Fibroblast of villous mesenchyme (primary cell): ENCODE data around the gene GDI2. TPM values are rescaled to one million over a fixed set of nuclear protein-coding genes. Genes with fewer than 3 reads are reported as not detected.

Experiments used
- DNase-seq: peaks from one replicate; pipeline ENCODE4 v3.0.0-alpha.2; 2010; ENCODE audit warnings: low read depth
- H3K4me3 ChIP-seq: 2 replicates; pipeline ENCODE4 v1.5.1; 2011; ENCODE audit warnings: low read depth, mild to moderate bottlenecking, low read length
- total RNA-seq: library from RNA; depleted of rRNA; stranded (reverse); fragments of >200 nt; gene quantifications from 2 replicates; pipeline ENCODE4 v1.2.3, GENCODE V29; 2012
- TF ChIP-seq, protein P1 (sequence below): IDR thresholded peaks from 2 replicates; pipeline ENCODE4 v1.5.1; 2012; ENCODE audit warnings: low read depth, mild to moderate bottlenecking, low read length; ENCODE audit not compliant: insufficient read depth

Gene GDI2
- total RNA-seq, 1 donor = 615 TPM

DNA sequence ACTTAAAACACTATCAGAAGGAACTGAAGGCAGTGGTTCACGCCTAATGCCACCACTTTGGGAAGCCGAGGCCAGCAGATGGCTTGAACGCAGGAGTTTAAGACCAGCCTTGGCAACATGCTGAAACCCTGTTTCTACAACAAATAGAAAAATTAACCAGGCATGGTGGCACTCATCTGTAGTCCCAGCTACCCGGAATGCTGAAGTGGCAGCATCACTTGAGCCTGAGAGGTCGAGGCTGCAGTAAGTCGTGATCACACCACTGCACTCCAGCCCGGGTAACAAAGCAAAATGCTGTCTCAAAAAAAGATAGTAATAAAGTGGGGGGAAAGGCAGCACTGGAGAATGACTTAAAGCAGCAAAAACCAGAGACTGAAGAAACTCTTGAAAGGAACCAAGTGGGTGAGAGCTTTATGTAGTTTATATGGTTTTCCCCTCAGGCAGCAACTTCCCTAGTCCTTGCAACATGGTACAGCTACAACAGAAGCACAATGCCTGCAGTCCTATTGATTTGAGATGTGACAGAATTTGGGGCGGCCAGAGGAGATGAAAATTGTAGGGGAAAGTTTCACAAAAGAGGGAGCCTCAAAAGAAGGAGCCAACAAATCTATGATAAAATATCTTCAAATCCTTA lies 38.1 kb downstream of the GDI2 start:
- H3K4me3 ChIP-seq = no peak overlapping the region
- no peak for DNase-seq
- TF ChIP-seq, protein P1, sequence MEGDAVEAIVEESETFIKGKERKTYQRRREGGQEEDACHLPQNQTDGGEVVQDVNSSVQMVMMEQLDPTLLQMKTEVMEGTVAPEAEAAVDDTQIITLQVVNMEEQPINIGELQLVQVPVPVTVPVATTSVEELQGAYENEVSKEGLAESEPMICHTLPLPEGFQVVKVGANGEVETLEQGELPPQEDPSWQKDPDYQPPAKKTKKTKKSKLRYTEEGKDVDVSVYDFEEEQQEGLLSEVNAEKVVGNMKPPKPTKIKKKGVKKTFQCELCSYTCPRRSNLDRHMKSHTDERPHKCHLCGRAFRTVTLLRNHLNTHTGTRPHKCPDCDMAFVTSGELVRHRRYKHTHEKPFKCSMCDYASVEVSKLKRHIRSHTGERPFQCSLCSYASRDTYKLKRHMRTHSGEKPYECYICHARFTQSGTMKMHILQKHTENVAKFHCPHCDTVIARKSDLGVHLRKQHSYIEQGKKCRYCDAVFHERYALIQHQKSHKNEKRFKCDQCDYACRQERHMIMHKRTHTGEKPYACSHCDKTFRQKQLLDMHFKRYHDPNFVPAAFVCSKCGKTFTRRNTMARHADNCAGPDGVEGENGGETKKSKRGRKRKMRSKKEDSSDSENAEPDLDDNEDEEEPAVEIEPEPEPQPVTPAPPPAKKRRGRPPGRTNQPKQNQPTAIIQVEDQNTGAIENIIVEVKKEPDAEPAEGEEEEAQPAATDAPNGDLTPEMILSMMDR = no peak

DNA sequence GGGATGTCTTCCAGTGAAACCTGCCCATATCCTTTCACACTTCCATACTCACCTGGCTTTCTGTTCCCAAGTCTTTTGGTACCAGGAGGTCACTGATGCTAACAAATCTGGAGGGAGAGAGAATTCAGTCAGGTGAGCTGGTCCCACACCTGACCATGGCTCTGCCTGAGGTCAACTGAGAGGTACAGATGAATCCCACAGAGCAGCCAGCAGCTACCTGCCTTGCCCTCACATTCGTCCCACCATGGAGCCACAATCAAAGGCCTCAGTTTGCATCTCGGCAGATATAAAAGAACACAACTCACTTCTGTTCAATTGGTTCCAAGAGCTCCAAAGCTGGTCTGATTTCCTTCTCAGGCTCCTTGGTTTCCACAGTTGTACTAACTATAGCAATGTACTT lies 47.0 kb downstream of the GDI2 start:
- TF ChIP-seq, protein P1 = no peak
- no peak for DNase-seq
- no peak overlapping the region for H3K4me3 ChIP-seq

DNA sequence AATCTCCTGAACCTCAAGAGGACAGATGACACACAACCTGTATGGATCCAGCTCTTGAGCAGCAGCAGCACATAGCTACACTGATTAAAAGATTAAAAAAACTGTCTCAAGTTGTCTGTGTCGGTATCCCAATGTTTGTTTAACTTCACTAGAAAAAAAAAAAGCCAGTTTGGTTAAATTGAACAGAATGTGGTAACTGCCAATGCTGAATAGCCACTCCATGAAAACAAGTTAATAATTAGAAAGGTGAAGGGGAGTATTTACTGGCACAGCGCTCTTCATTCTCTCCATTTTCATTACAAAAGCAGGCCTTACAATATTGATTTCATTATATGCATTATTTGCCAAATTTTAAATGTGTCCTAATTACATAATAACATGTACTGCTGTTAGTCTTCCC lies 47.6 kb downstream of the GDI2 start:
- no peak overlapping the region for H3K4me3 ChIP-seq
- TF ChIP-seq, protein P1 = no peak
- no peak for DNase-seq

DNA sequence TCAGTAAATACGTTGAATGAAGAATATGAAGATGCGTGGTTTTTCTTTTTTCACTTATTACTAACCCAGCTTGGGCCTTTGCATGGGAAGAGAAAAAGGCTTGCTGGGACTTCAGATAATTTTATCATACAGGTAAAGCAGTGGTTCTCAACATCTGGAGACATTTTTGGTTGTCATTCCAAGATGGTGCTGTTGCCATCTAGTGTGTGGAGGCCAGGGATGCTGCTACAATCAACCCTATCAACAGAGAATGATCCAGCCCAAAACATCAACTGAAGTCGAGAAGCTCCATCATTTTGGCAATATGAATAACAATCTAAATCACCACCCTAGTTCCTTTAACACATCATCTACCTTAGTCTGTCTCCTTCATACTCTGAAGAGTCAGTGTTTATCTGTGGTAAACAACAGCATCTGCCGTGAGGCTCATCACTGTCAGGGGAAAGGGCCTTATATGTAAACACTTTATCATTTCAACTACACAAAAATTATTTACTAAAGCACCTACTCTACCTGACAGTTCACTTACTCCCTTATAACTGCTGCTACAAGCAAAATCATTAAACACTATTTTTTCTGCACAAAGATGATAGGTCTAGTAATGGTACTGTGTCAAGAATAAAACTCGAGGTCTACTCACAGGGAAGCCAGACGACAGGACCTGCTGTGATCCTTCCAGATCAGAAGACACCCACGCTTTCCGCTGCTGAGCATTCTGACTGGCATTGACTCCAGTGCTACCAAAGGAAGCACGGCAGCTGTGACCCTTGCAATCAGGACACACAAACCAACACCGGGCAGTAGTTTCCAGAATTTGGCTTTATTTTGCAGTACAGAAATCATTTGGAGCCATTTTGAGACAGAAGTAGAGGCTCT lies 48.6 kb downstream of the GDI2 start:
- H3K4me3 ChIP-seq = no peak overlapping the region
- TF ChIP-seq, protein P1 = no peak
- no peak for DNase-seq

DNA sequence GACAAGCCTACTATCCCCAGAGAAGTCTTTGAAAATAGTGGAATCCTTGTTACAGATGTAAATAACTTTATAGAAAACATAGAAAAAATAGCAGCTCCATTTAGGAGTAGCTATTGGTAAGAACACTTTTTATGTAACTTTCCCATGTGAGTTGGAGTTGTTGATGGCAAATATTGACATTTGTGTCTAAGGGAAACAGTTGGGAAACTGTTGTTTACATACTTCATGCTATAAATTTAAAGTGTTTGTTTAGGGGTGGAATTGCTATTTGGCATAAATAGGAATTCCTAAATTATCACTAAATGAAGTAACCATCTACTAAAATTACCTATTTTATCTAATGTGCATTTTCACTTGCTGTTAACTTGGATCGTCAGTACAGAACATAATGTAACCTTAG lies 50.7 kb downstream of the GDI2 start:
- H3K4me3 ChIP-seq = no peak overlapping the region
- TF ChIP-seq, protein P1 = no peak
- DNase-seq = peak; percentile 65

DNA sequence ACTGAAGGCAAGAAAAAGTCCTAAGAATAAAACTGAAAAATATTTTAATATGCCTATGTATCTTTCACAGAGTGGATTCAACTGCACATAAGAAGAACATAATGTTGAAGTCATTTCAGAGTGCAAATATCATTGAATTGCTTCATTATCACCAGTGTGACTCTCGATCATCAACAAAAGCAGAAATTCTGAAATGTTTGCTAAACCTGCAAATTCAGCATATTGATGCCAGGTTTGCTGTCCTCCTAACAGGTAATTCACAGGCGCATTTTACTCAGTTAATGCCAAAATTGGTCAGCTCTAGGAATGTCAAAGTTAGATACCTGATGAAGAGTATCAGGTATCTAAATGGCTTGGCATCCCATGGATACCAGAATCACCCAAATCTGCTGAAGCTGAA lies 52.0 kb downstream of the GDI2 start:
- H3K4me3 ChIP-seq = no peak overlapping the region
- TF ChIP-seq, protein P1 = no peak
- no peak for DNase-seq
